Breast epithelium (tissue), 3 donors: Measurements from ENCODE around the gene ST8SIA5.

Experiments
- CTCF ChIP-seq, 3 donors: fragments of 450-650 bp; IDR thresholded peaks; one replicate each; pipeline ENCODE4 v1.5.1; 2016 to 2017; ENCODE audit warnings: antibody characterized with exemption in 3 of 3, mild to moderate bottlenecking in 3 of 3, moderate library complexity in 3 of 3
- POLR2AphosphoS5 ChIP-seq, 3 donors: sonication (generic); formaldehyde crosslinking; IDR thresholded peaks; one replicate each; pipeline ENCODE4 v1.6.1; 2017; ENCODE audit warnings: antibody characterized with exemption in 3 of 3

GRCh38 chr18:46772357-46772756 lies 15.5 kb upstream of the ST8SIA5 start:
- TF ChIP-seq CTCF (IDR thresholded peaks at IDR 0.05) (no peak), POLR2AphosphoS5 (IDR thresholded peaks at IDR 0.05) (no peak)
